SK-N-SH treated with all-trans-retinoic acid at 6 μM for 48 hours (cell line): Measurements from ENCODE around the gene TRAF6.

Experiments
- ARNTL ChIP-seq: fragments of 450-650 bp; formaldehyde crosslinking; IDR thresholded peaks from 2 replicates; pipeline ENCODE4 v1.5.0; 2020; ENCODE audit warnings: low read depth, mild to moderate bottlenecking, moderate library complexity, borderline replicate concordance
- BACH2 ChIP-seq: fragments of 250-450 bp; sonication (Bioruptor Pico); IDR thresholded peaks from 2 replicates; pipeline ENCODE4 v1.9.0; 2021; ENCODE audit warnings: mild to moderate bottlenecking, borderline replicate concordance
- CREB5 ChIP-seq: fragments of 250-450 bp; sonication (Bioruptor Pico); IDR thresholded peaks from 2 replicates; pipeline ENCODE4 v1.5.1; 2020; ENCODE audit warnings: low read depth, mild to moderate bottlenecking, moderate library complexity
- ESRRG ChIP-seq: fragments of 250-450 bp; sonication (Bioruptor Pico); IDR thresholded peaks from 2 replicates; pipeline ENCODE4 v1.6.1; 2021; ENCODE audit warnings: mild to moderate bottlenecking
- GLIS3 ChIP-seq: fragments of 250-450 bp; sonication (Bioruptor Pico); IDR thresholded peaks from 2 replicates; pipeline ENCODE4 v1.5.0; 2020; ENCODE audit warnings: mild to moderate bottlenecking, moderate library complexity
- ISL1 ChIP-seq: fragments of 250-450 bp; sonication (Bioruptor Pico); IDR thresholded peaks from 2 replicates; pipeline ENCODE4 v2.1.2; 2022; ENCODE audit warnings: mild to moderate bottlenecking, moderate library complexity
- OSR1 ChIP-seq: fragments of 250-450 bp; sonication (Bioruptor Pico); IDR thresholded peaks from 2 replicates; pipeline ENCODE4 v1.8.0; 2022; ENCODE audit warnings: moderate library complexity, mild to moderate bottlenecking, inconsistent platforms
- PATZ1 ChIP-seq: fragments of 250-450 bp; sonication (Bioruptor Pico); IDR thresholded peaks from 2 replicates; pipeline ENCODE4 v1.8.0; 2020; ENCODE audit warnings: mild to moderate bottlenecking, moderate library complexity, borderline replicate concordance
- TOX ChIP-seq: fragments of 250-450 bp; sonication (Bioruptor Pico); IDR thresholded peaks from 2 replicates; pipeline ENCODE4 v1.8.0; 2021; ENCODE audit warnings: mild to moderate bottlenecking, moderate library complexity, borderline replicate concordance
- TSHZ2 ChIP-seq: fragments of 250-450 bp; sonication (Bioruptor Pico); IDR thresholded peaks from 2 replicates; pipeline ENCODE4 v1.5.0; 2020; ENCODE audit warnings: mild to moderate bottlenecking, moderate library complexity
- ZFP3 ChIP-seq: fragments of 250-450 bp; sonication (Bioruptor Pico); IDR thresholded peaks from 2 replicates; pipeline ENCODE4 v1.5.0; 2020; ENCODE audit warnings: mild to moderate bottlenecking, moderate library complexity
- ZFP30 ChIP-seq: fragments of 450-650 bp; formaldehyde crosslinking; IDR thresholded peaks from 2 replicates; pipeline ENCODE4 v1.5.0; 2022; ENCODE audit warnings: mild to moderate bottlenecking, moderate library complexity
- ZNF70 ChIP-seq: fragments of 450-650 bp; formaldehyde crosslinking; IDR thresholded peaks from 2 replicates; pipeline ENCODE4 v1.5.0; 2020; ENCODE audit warnings: mild to moderate bottlenecking, moderate library complexity
- ZNF8 ChIP-seq: fragments of 450-650 bp; formaldehyde crosslinking; IDR thresholded peaks from 2 replicates; pipeline ENCODE4 v1.5.0; 2020; ENCODE audit warnings: mild to moderate bottlenecking, moderate library complexity

- no peak for TF ChIP-seq CREB5
- no peak for TF ChIP-seq ZFP3 (CRISPR knock-in tag)
- TF ChIP-seq ESRRG (CRISPR knock-in tag), result no peak
- TF ChIP-seq GLIS3 (CRISPR knock-in tag), result no peak
- no peak for TF ChIP-seq ZFP30
- no peak for TF ChIP-seq ARNTL (CRISPR knock-in tag)
- TF ChIP-seq ZNF8, result no peak
- TF ChIP-seq OSR1 (CRISPR knock-in tag), result no peak
- no peak for TF ChIP-seq ISL1 (CRISPR knock-in tag)
- TF ChIP-seq ZNF70 (CRISPR knock-in tag), result no peak
- no peak for TF ChIP-seq PATZ1 (CRISPR knock-in tag)
- no peak for TF ChIP-seq BACH2 (CRISPR knock-in tag)
- no peak for TF ChIP-seq TOX (CRISPR knock-in tag)
- TF ChIP-seq TSHZ2 (CRISPR knock-in tag), result no peak
Observed at GRCh38 chr11:36450110-36450572, 59.9 kb downstream of the TRAF6 start.
